Adrenal gland (tissue), 12 donors: Measurements from ENCODE around the gene RET. TPM values are rescaled to one million over a fixed set of nuclear protein-coding genes. Genes with fewer than 3 reads are reported as not detected.
A peak's percentile ranks its signal among the peaks of the same experiment; 100 is the strongest.

ENCODE experiments used
- DNase-seq, 7 donors: peaks; one replicate each; pipeline ENCODE4 v3.0.0-alpha.2; 2019 to 2020
- H3K27ac ChIP-seq, 5 donors: fragments of 200-600 bp; sonication (generic) in 4 of 5; 1 replicate in 3 of 5; 2 replicates in 2 of 5; pipeline versions ENCODE4 v1.5.1 to v1.8.0; 2016 to 2020; ENCODE audit warnings: mild to moderate bottlenecking in 1 of 5
- H3K27me3 ChIP-seq: fragments of 200-600 bp; 2 replicates; pipeline ENCODE4 v1.8.0; 2021
- H3K36me3 ChIP-seq, 2 donors: fragments of 200-600 bp; replicated peaks in 1 of 2; 1 replicate in 1 of 2; 2 replicates in 1 of 2; pipeline versions ENCODE4 v1.5.1 to v1.8.0; 2018 to 2022
- H3K4me1 ChIP-seq, 2 donors: fragments of 200-600 bp; replicated peaks in 1 of 2; 1 replicate in 1 of 2; 2 replicates in 1 of 2; pipeline versions ENCODE4 v1.5.1 to v1.8.0; 2018 to 2021
- H3K4me3 ChIP-seq, 4 donors: fragments of 200-600 bp; sonication (generic) in 3 of 4; one replicate each; pipeline ENCODE4 v1.5.1; 2016 to 2018
- H3K9me3 ChIP-seq, 3 donors: fragments of 200-600 bp; sonication (generic) in 1 of 3; replicated peaks in 1 of 3; 1 replicate in 2 of 3; 2 replicates in 1 of 3; pipeline versions ENCODE4 v1.5.1 to v1.8.0; 2016 to 2021
- POLR2A ChIP-seq, 2 donors: fragments of 450-650 bp; IDR thresholded peaks; one replicate each; pipeline ENCODE4 v1.6.1; 2017; ENCODE audit warnings: antibody characterized with exemption in 2 of 2, mild to moderate bottlenecking in 2 of 2, moderate library complexity in 1 of 2
- WGBS, 4 donors: extraction: QIAGEN DNeasy Blood & Tissue Kit in 2 of 4; methylation state at CpG; one replicate each; pipeline versions ENCODE4 v1.1.5 to v1.1.7; 2013 to 2017; 5-methylcytosine and 5-hydroxymethylcytosine counted together
- intact Hi-C, 2 donors: fragments of 100-400 bp; cut with DNase I; formaldehyde crosslinking; loops; one replicate each; pipeline versions ENCODE4 v1.14.1 to v1.15.0; 2022 to 2023
- polyA plus RNA-seq, 3 donors: library from polyadenylated mRNA; stranded (reverse); fragments of 200-250 nt in 2 of 3; fragments of 350-450 nt in 1 of 3; fragmentation: Illumina TruSeq in 1 of 3; extraction: RNeasy Lipid Tissue Mini Kit (QIAGEN cat#74804) in 1 of 3; gene quantifications; one replicate each; pipeline ENCODE4 v1.2.3, GENCODE V29; 2013 to 2014
- total RNA-seq, 9 donors: library from RNA; depleted of rRNA in 4 of 9; stranded (reverse); fragments of >200 nt in 4 of 9; fragments of 120-200 nt in 1 of 9; fragmentation: NEBNext Ultra II Directional in 1 of 9; extraction: Animal tissue kit (Norgen Biotek cat#: 25700) in 1 of 9; gene quantifications; one replicate each; pipeline versions ENCODE4 v1.1.0 to v1.2.4, GENCODE V29; 2013 to 2023
- TF ChIP-seq, protein P1 (sequence below), 6 experiments: fragments of 450-650 bp in 4 of 6; fragments of 200-600 bp in 2 of 6; sonication (generic) in 1 of 6; IDR thresholded peaks; 1 replicate in 5 of 6; 2 replicates in 1 of 6; pipeline versions ENCODE4 v1.5.1 to v1.8.0; 2016 to 2021; ENCODE audit warnings: antibody characterized with exemption in 6 of 6, mild to moderate bottlenecking in 2 of 6, moderate library complexity in 1 of 6
- donor health status: healthy with polysubstance abuse.
- donor health status: Bipolar disorder and iron deficiency.
- donor health status: DM: yes; HTN: yes; CAD: no.
- donor health status: DM: no; HTN: no; CAD: no.
- donor health status: DM: no; HTN: no; CAD: no.
- donor health status: DM: yes; HTN: yes; CAD: no.

The RET gene
- total and polyA plus RNA-seq, 12 donors, result 1.6 to 43.6 (median 6.0) TPM

DNA sequence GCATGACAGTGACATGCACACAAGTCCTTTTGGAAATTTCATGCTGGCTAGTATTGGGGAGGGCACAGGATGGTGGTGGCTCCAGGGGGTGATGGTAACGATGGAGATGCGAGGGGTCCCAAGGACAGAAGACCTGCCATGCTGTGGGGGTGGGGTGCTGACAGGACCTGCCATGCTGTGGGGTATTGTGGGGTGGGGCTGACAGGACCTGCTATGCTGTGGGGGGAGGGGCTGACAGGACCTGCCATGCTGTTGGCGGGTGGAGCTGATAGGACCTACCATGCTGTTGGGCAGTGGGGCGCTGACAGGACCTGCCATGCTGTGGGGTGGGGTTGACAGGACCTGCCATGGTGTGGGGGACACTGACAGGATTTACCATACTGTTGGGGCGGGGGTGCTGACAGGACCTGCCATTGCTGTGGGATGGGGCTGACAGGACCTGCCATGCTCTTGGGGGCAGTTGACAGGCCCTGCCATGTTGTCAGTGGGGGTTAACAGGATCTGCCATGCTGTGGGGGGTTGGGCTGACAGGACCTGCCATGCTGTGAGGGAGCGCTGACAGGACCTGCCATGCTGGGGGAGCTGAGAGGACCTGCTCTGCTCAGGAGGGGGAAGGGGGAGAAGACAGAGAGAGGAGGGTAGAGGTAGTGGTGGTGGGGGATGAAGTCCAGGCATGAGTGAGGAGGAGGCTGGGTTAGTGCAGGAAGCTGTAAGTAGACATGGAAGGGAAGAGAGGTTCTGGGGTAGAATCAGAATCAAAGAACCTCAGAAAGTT lies 36.2 kb upstream of the RET start:
- peak in 2 of 7 donors; percentile 13 to 31 for DNase-seq
- Histone ChIP-seq H3K4me3 (no peak overlapping the region), H3K36me3 (no peaks in the 10 kb centered on the region), H3K4me1 (no peaks in the 10 kb centered on the region), H3K27me3 (no peaks in the 10 kb centered on the region), H3K27ac (no peak overlapping the region), H3K9me3 (no peaks in the 10 kb centered on the region)
- intact Hi-C loops, result no loop called here
- TF ChIP-seq, protein P1, sequence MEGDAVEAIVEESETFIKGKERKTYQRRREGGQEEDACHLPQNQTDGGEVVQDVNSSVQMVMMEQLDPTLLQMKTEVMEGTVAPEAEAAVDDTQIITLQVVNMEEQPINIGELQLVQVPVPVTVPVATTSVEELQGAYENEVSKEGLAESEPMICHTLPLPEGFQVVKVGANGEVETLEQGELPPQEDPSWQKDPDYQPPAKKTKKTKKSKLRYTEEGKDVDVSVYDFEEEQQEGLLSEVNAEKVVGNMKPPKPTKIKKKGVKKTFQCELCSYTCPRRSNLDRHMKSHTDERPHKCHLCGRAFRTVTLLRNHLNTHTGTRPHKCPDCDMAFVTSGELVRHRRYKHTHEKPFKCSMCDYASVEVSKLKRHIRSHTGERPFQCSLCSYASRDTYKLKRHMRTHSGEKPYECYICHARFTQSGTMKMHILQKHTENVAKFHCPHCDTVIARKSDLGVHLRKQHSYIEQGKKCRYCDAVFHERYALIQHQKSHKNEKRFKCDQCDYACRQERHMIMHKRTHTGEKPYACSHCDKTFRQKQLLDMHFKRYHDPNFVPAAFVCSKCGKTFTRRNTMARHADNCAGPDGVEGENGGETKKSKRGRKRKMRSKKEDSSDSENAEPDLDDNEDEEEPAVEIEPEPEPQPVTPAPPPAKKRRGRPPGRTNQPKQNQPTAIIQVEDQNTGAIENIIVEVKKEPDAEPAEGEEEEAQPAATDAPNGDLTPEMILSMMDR (IDR thresholded peaks at IDR 0.05), result no peak
- no peak for TF ChIP-seq POLR2A (IDR thresholded peaks at IDR 0.05)
- 84 to 97% (median 87%) methylated on average over 3 to 6 of the region's 6 CpGs for WGBS, 4 donors

- no peak overlapping the region for H3K27ac ChIP-seq
- DNase-seq, result peak in 2 of 7 donors; percentile 13 to 41
- no peaks in the 10 kb centered on the region for H3K27me3 ChIP-seq
- no peak overlapping the region for H3K4me3 ChIP-seq
- H3K4me1 ChIP-seq, result no peaks in the 10 kb centered on the region
- TF ChIP-seq, protein P1 (IDR thresholded peaks at IDR 0.05), result no peak
- no peak for TF ChIP-seq POLR2A (IDR thresholded peaks at IDR 0.05)
- intact Hi-C loops, result no loop called here
- no peaks in the 10 kb centered on the region for H3K36me3 ChIP-seq
- H3K9me3 ChIP-seq, result no peaks in the 10 kb centered on the region
- WGBS, 4 donors, result 88 to 100% (median 90%) methylated on average over 1 to 9 of the region's 9 CpGs
Measured at GRCh38 chr10:43041422-43042342, 35.2 kb upstream of the RET start.

DNA sequence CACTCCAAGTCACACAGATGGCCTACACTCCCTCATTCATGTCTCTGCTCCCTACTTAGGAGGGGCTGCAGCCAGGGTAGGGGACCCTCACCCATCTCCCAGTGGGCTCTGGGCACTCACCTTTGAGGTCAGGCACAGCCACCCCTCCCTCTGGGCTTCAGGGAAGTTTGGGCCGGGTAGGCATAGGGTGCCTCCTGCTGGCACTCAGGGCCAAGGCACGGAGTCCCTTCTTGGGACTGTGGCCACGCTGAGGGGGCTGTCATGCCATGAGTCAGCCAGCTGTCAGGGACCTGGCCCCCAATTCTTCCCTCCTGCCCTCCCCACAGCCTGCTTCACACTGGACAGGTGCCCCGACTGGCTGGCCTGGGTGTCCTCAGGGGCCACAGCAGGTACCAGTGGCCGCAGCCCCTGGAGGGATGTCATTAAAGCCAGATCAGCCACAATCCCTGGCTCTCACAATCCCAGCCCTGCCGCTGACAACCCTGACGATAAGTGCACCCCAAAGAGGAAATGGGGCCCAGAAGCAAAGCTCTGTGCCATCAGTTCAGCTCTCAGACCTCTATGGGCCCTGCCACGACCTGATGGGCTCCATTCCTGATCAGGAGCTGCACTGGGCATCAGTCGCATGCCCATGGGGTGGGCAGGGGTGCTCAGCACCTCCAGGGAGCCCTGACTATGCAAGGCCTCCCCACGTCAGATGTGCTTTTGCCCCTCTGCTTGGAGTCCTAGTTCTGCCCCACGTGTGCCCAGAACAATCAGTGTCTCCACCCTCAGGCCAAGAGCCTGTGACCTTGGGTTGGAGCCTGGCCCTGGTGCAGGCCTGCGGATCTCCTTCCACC lies 34.1 kb upstream of the RET start:
- Histone ChIP-seq H3K4me3 (no peak overlapping the region), H3K4me1 (no peaks in the 10 kb centered on the region), H3K36me3 (no peaks in the 10 kb centered on the region), H3K9me3 (no peaks in the 10 kb centered on the region), H3K27me3 (no peaks in the 10 kb centered on the region), H3K27ac (no peak overlapping the region)
- intact Hi-C loops, result no loop called here
- TF ChIP-seq POLR2A (IDR thresholded peaks at IDR 0.05), result no peak
- TF ChIP-seq, protein P1 (IDR thresholded peaks at IDR 0.05), result no peak
- 20 to 83% (median 79%) methylated on average over 1 to 12 of the region's 12 CpGs for WGBS, 4 donors
- peak in 2 of 7 donors; percentile 5 to 23 for DNase-seq
